Bone marrow (tissue), 2 donors: ENCODE data around the gene KIF1A.

Experiments used
- DNase-seq, 2 donors: peaks; one replicate each; lab custom pipeline; 2025; lab: John Stamatoyannopoulos, UW

The KIF1A gene

GRCh38 chr2:240735476-240735875 lies 84.5 kb downstream of the KIF1A start:
- no peak for DNase-seq

- no peak for DNase-seq
Measured at GRCh38 chr2:240734756-240735155, 85.3 kb downstream of the KIF1A start.

GRCh38 chr2:240733803-240734495 lies 86.1 kb downstream of the KIF1A start:
- peak in 1 of 2 donors; percentile 2 for DNase-seq

GRCh38 chr2:240732911-240733622 lies 87.0 kb downstream of the KIF1A start:
- DNase-seq = no peak

- no peak for DNase-seq
Measured at GRCh38 chr2:240732184-240732583, 87.8 kb downstream of the KIF1A start.

- no peak for DNase-seq
Measured at GRCh38 chr2:240731178-240731545, 88.9 kb downstream of the KIF1A start.

GRCh38 chr2:240730501-240731177 lies 89.4 kb downstream of the KIF1A start:
- no peak for DNase-seq

- no peak for DNase-seq
Measured at GRCh38 chr2:240728827-240729226, 91.2 kb downstream of the KIF1A start.

GRCh38 chr2:240728361-240728760 lies 91.7 kb downstream of the KIF1A start:
- DNase-seq = no peak

GRCh38 chr2:240727913-240728312 lies 92.1 kb downstream of the KIF1A start:
- no peak for DNase-seq

GRCh38 chr2:240727439-240727838 lies 92.6 kb downstream of the KIF1A start:
- DNase-seq = no peak

GRCh38 chr2:240726876-240727275 lies 93.1 kb downstream of the KIF1A start:
- DNase-seq = no peak

- DNase-seq = no peak
Measured at GRCh38 chr2:240725671-240726070, 94.3 kb downstream of the KIF1A start.

GRCh38 chr2:240725266-240725665 lies 94.8 kb downstream of the KIF1A start:
- DNase-seq = no peak

GRCh38 chr2:240724431-240724830 lies 95.6 kb downstream of the KIF1A start:
- DNase-seq = no peak

GRCh38 chr2:240723851-240724250 lies 96.2 kb downstream of the KIF1A start:
- DNase-seq = no peak

GRCh38 chr2:240722796-240723735 lies 97.0 kb downstream of the KIF1A start:
- no peak for DNase-seq

GRCh38 chr2:240722376-240722775 lies 97.6 kb downstream of the KIF1A start:
- DNase-seq = no peak

GRCh38 chr2:240721596-240722180 lies 98.3 kb downstream of the KIF1A start:
- no peak for DNase-seq

GRCh38 chr2:240720686-240721595 lies 99.1 kb downstream of the KIF1A start:
- DNase-seq = no peak
